Lung (tissue), 12 donors: ENCODE measurements around the gene BPIFB2. TPM values are rescaled to one million over a fixed set of nuclear protein-coding genes. Genes with fewer than 3 reads are reported as not detected.
"Not testable (repeated sequence)": the region's sequence is repeated elsewhere in the genome, so short reads cannot be mapped to it uniquely, and the experiment has no call there.

Experiments
- ATAC-seq: fragments of 200-7000 bp; cut with Tn5 transposase; one replicate; pipeline ENCODE4 v1.9.1; 2020; ENCODE audit warnings: moderate number of reproducible peaks; ENCODE audit not compliant: insufficient read depth, low FRiP score
- DNase-seq, 3 donors: peaks; one replicate each; pipeline ENCODE4 v3.0.0-alpha.2; 2013 to 2017
- H3K27ac ChIP-seq, 2 donors: one replicate each; pipeline ENCODE4 v1.5.1; 2013; ENCODE audit warnings: mild to moderate bottlenecking in 2 of 2, moderate library complexity in 2 of 2, control low read depth in 1 of 2, inconsistent platforms in 1 of 2, low read depth in 1 of 2, low read length in 1 of 2
- H3K27me3 ChIP-seq, 3 donors: one replicate each; pipeline ENCODE4 v1.5.1; 2013; ENCODE audit warnings: low read length in 2 of 3; ENCODE audit not compliant: control insufficient read depth in 3 of 3, insufficient read depth in 3 of 3
- H3K36me3 ChIP-seq, 4 donors: one replicate each; pipeline ENCODE4 v1.5.1; 2013; ENCODE audit warnings: low read length in 4 of 4, mild to moderate bottlenecking in 1 of 4, moderate library complexity in 1 of 4; ENCODE audit not compliant: control insufficient read depth in 4 of 4, insufficient read depth in 4 of 4
- H3K4me1 ChIP-seq, 5 donors: one replicate each; pipeline ENCODE4 v1.5.1; 2013; ENCODE audit warnings: low read length in 5 of 5, mild to moderate bottlenecking in 2 of 5, moderate library complexity in 1 of 5; ENCODE audit not compliant: control insufficient read depth in 5 of 5, insufficient read depth in 5 of 5
- H3K4me3 ChIP-seq: one replicate; pipeline ENCODE4 v1.5.1; 2013; ENCODE audit warnings: mild to moderate bottlenecking, control low read depth, moderate library complexity
- H3K9ac ChIP-seq, 2 donors: one replicate each; pipeline ENCODE4 v1.5.1; 2013; ENCODE audit warnings: low read length in 2 of 2, control low read depth in 1 of 2; ENCODE audit not compliant: insufficient read depth in 1 of 2
- H3K9me3 ChIP-seq, 4 donors: one replicate each; pipeline ENCODE4 v1.5.1; 2013; ENCODE audit warnings: low read length in 3 of 4, mild to moderate bottlenecking in 1 of 4, moderate library complexity in 1 of 4; ENCODE audit not compliant: control insufficient read depth in 4 of 4, insufficient read depth in 3 of 4
- CTCF ChIP-seq: IDR thresholded peaks from 2 replicates; pipeline ENCODE4 v1.5.1; 2012; ENCODE audit warnings: mild to moderate bottlenecking; ENCODE audit errors: control extremely low read depth, extremely low read depth
- WGBS, 2 donors: extraction: QIAGEN DNeasy Blood & Tissue Kit; methylation state at CpG; one replicate each; pipeline ENCODE4 v1.1.7; 2013; 5-methylcytosine and 5-hydroxymethylcytosine counted together
- polyA plus RNA-seq, 2 donors: library from polyadenylated mRNA; stranded (reverse); fragments of 200-250 nt; gene quantifications; one replicate each; pipeline ENCODE4 v1.2.1, GENCODE V29; 2013
- total RNA-seq, 2 donors: library from RNA; depleted of rRNA in 1 of 2; stranded (reverse); fragments of >200 nt in 1 of 2; gene quantifications; one replicate each; pipeline ENCODE4 v1.2.1, GENCODE V29; 2014 to 2021
- donor health status: control.
- donor health status: control.
- donor health status: Bipolar disorder and iron deficiency.
- donor health status: healthy.
- donor health status: DM: yes; HTN: yes; CAD: no.

The BPIFB2 gene
- total and polyA plus RNA-seq, 4 donors, result 0.41 to 3.0 (median 1.6) TPM

GRCh38 chr20:32960222-32960518 lies 47.3 kb upstream of the BPIFB2 start:
- Histone ChIP-seq H3K36me3 (no peaks in the 10 kb centered on the region), H3K27me3 (no peaks in the 10 kb centered on the region), H3K4me3 (no peak overlapping the region), H3K9ac (no peak overlapping the region), H3K27ac (no peak overlapping the region), H3K4me1 (no peaks in the 10 kb centered on the region), H3K9me3 (peaks cover 0 to 20% (median 6%) of the 10 kb centered on the region in 4 donors)
- no peak for TF ChIP-seq CTCF
- no peak for DNase-seq
- ATAC-seq, result no peak

- Histone ChIP-seq H3K27ac (no peak overlapping the region), H3K27me3 (no peaks in the 10 kb centered on the region), H3K9me3 (peaks cover 0 to 18% (median 4%) of the 10 kb centered on the region in 4 donors), H3K4me1 (no peaks in the 10 kb centered on the region), H3K4me3 (no peak overlapping the region), H3K36me3 (no peaks in the 10 kb centered on the region), H3K9ac (no peak overlapping the region)
- no peak for TF ChIP-seq CTCF
- DNase-seq, result no peak
- no peak for ATAC-seq
- 85 to 91% methylated on average over 27 to 28 of the region's 28 CpGs for WGBS, 2 donors
Measured at GRCh38 chr20:32960849-32961731, 46.4 kb upstream of the BPIFB2 start.

GRCh38 chr20:32962053-32962452 lies 45.5 kb upstream of the BPIFB2 start:
- 82 to 89% methylated on average over 5 of the region's 5 CpGs for WGBS, 2 donors
- H3K36me3 ChIP-seq, result no peaks in the 10 kb centered on the region
- H3K9ac ChIP-seq, result no peak overlapping the region
- DNase-seq (no peak), ATAC-seq (no peak)
- H3K4me1 ChIP-seq, result no peaks in the 10 kb centered on the region
- peaks cover 0 to 18% (median 3%) of the 10 kb centered on the region in 4 donors for H3K9me3 ChIP-seq
- no peak overlapping the region for H3K27ac ChIP-seq
- H3K4me3 ChIP-seq, result no peak overlapping the region
- no peaks in the 10 kb centered on the region for H3K27me3 ChIP-seq
- no peak for TF ChIP-seq CTCF

- peaks cover 0 to 13% (median under 1%) of the 10 kb centered on the region in 4 donors for H3K9me3 ChIP-seq
- not testable (repeated sequence) for H3K4me3 ChIP-seq, H3K36me3 ChIP-seq, H3K27ac ChIP-seq, ATAC-seq, H3K27me3 ChIP-seq, H3K9ac ChIP-seq, DNase-seq, H3K4me1 ChIP-seq
- WGBS, 2 donors, result 85 to 92% methylated on average over 11 of the region's 11 CpGs
Measured at GRCh38 chr20:32962646-32963045, 44.9 kb upstream of the BPIFB2 start.
